ENCODE data around the gene CELF1.

DNA sequence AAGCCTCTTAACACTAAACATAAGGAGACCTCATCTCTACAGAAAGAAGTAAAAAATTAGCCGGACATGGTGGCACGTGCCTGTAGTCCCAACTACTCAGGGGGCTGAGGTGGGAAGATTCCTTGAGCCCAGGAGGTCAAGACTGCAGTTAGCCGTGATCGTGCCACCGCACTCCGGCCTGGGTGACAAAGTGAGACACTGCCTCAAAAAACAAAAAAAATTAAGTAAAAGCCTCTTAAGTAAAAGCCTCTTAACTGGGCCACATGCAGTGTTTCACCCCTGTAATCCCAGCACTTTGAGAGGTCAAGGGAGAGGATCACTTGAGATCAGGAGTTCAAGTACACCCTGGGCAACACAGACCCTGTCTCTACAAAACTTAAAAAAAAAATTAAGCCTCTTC, 25.7 kb downstream of the CELF1 start:
- TF ChIP-seq POLR2A (IDR thresholded peaks at IDR 0.05; ENCODE audit: low read depth, low read length) (no peak), NFE2L2 (IDR thresholded peaks at IDR 0.05; ENCODE audit: low read depth, low read length) (no peak), RFX5 (IDR thresholded peaks at IDR 0.05; ENCODE audit: low read depth, low read length) (no peak), MAZ (IDR thresholded peaks at IDR 0.05; ENCODE audit: borderline replicate concordance, low read depth, low read length) (no peak), MAFK (IDR thresholded peaks at IDR 0.05; ENCODE audit: low read depth, low read length) (no peak), MXI1 (IDR thresholded peaks at IDR 0.05; ENCODE audit: borderline replicate concordance, low read depth, low read length) (no peak), RAD21 (IDR thresholded peaks at IDR 0.05; ENCODE audit: low read length) (no peak), RCOR1 (IDR thresholded peaks at IDR 0.05; ENCODE audit: insufficient replicate concordance, low read length) (no peak), FOS (IDR thresholded peaks at IDR 0.05; ENCODE audit: low read depth, low read length) (no peak)
- TF ChIP-seq, protein P1, sequence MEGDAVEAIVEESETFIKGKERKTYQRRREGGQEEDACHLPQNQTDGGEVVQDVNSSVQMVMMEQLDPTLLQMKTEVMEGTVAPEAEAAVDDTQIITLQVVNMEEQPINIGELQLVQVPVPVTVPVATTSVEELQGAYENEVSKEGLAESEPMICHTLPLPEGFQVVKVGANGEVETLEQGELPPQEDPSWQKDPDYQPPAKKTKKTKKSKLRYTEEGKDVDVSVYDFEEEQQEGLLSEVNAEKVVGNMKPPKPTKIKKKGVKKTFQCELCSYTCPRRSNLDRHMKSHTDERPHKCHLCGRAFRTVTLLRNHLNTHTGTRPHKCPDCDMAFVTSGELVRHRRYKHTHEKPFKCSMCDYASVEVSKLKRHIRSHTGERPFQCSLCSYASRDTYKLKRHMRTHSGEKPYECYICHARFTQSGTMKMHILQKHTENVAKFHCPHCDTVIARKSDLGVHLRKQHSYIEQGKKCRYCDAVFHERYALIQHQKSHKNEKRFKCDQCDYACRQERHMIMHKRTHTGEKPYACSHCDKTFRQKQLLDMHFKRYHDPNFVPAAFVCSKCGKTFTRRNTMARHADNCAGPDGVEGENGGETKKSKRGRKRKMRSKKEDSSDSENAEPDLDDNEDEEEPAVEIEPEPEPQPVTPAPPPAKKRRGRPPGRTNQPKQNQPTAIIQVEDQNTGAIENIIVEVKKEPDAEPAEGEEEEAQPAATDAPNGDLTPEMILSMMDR (conservative IDR thresholded peaks at IDR 0.05; ENCODE audit: low read depth, low read length), result no peak
- TF ChIP-seq, protein P2, sequence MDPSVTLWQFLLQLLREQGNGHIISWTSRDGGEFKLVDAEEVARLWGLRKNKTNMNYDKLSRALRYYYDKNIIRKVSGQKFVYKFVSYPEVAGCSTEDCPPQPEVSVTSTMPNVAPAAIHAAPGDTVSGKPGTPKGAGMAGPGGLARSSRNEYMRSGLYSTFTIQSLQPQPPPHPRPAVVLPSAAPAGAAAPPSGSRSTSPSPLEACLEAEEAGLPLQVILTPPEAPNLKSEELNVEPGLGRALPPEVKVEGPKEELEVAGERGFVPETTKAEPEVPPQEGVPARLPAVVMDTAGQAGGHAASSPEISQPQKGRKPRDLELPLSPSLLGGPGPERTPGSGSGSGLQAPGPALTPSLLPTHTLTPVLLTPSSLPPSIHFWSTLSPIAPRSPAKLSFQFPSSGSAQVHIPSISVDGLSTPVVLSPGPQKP (IDR thresholded peaks at IDR 0.05; ENCODE audit: borderline replicate concordance, low read depth, low read length), result no peak
- TF ChIP-seq, protein P3, sequence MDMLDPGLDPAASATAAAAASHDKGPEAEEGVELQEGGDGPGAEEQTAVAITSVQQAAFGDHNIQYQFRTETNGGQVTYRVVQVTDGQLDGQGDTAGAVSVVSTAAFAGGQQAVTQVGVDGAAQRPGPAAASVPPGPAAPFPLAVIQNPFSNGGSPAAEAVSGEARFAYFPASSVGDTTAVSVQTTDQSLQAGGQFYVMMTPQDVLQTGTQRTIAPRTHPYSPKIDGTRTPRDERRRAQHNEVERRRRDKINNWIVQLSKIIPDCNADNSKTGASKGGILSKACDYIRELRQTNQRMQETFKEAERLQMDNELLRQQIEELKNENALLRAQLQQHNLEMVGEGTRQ (IDR thresholded peaks at IDR 0.05; ENCODE audit: low read depth, low read length), result no peak

Data from IMR-90 (cell line).